Measurements from ENCODE around the gene FGF12.
"Not testable (repeated sequence)": the region's sequence is repeated elsewhere in the genome, so short reads cannot be mapped to it uniquely, and the experiment has no call there.

The FGF12 gene

GRCh38 chr3:192727032-192727847, at the start of gene FGF12:
TSS of gene FGF12 (minus strand) at chr3:192727541.
- Histone ChIP-seq H3K4me1 (ENCODE audit: control insufficient read depth, insufficient read depth, low read length) (no peaks in the 10 kb centered on the region), H3K9ac (ENCODE audit: low read depth, low read length) (no peak within 1 kb of the TSS), H3K36me3 (ENCODE audit: control insufficient read depth, insufficient read depth, low read length) (no peaks in the 10 kb centered on the region), H3K4me3 (ENCODE audit: low read depth, low read length) (peak within 1 kb of the TSS; percentile 74), H3K27me3 (ENCODE audit: control insufficient read depth, insufficient read depth, low read length) (no peaks in the 10 kb centered on the region), H3K9me3 (ENCODE audit: control insufficient read depth, insufficient read depth, low read length) (no peaks in the 10 kb centered on the region)

- H3K9ac ChIP-seq (ENCODE audit: low read depth, low read length); H3K4me1 ChIP-seq (ENCODE audit: control insufficient read depth, insufficient read depth, low read length); H3K4me3 ChIP-seq (ENCODE audit: low read depth, low read length); H3K9me3 ChIP-seq (ENCODE audit: control insufficient read depth, insufficient read depth, low read length); H3K36me3 ChIP-seq (ENCODE audit: control insufficient read depth, insufficient read depth, low read length); H3K27me3 ChIP-seq (ENCODE audit: control insufficient read depth, insufficient read depth, low read length): not testable (repeated sequence)
Observed at GRCh38 chr3:192774341-192774740, 47.0 kb upstream of the FGF12 start.

- Histone ChIP-seq H3K9ac (ENCODE audit: low read depth, low read length) (no peak overlapping the region), H3K36me3 (ENCODE audit: control insufficient read depth, insufficient read depth, low read length) (no peaks in the 10 kb centered on the region), H3K4me3 (ENCODE audit: low read depth, low read length) (no peak overlapping the region), H3K27me3 (ENCODE audit: control insufficient read depth, insufficient read depth, low read length) (no peaks in the 10 kb centered on the region), H3K9me3 (ENCODE audit: control insufficient read depth, insufficient read depth, low read length) (no peaks in the 10 kb centered on the region), H3K4me1 (ENCODE audit: control insufficient read depth, insufficient read depth, low read length) (no peaks in the 10 kb centered on the region)
Observed at GRCh38 chr3:192772240-192772894, 45.0 kb upstream of the FGF12 start.

GRCh38 chr3:192758654-192759053, 31.3 kb upstream of the FGF12 start:
- Histone ChIP-seq H3K4me1 (ENCODE audit: control insufficient read depth, insufficient read depth, low read length) (no peaks in the 10 kb centered on the region), H3K36me3 (ENCODE audit: control insufficient read depth, insufficient read depth, low read length) (no peaks in the 10 kb centered on the region), H3K27me3 (ENCODE audit: control insufficient read depth, insufficient read depth, low read length) (no peaks in the 10 kb centered on the region), H3K4me3 (ENCODE audit: low read depth, low read length) (no peak overlapping the region), H3K9me3 (ENCODE audit: control insufficient read depth, insufficient read depth, low read length) (no peaks in the 10 kb centered on the region), H3K9ac (ENCODE audit: low read depth, low read length) (no peak overlapping the region)

GRCh38 chr3:192751148-192751547, 23.8 kb upstream of the FGF12 start:
- no peak overlapping the region for H3K4me3 ChIP-seq (ENCODE audit: low read depth, low read length)
- H3K36me3 ChIP-seq (ENCODE audit: control insufficient read depth, insufficient read depth, low read length): no peaks in the 10 kb centered on the region
- no peaks in the 10 kb centered on the region for H3K9me3 ChIP-seq (ENCODE audit: control insufficient read depth, insufficient read depth, low read length)
- H3K9ac ChIP-seq (ENCODE audit: low read depth, low read length): no peak overlapping the region
- no peaks in the 10 kb centered on the region for H3K27me3 ChIP-seq (ENCODE audit: control insufficient read depth, insufficient read depth, low read length)
- H3K4me1 ChIP-seq (ENCODE audit: control insufficient read depth, insufficient read depth, low read length): peaks cover 3% of the 10 kb centered on the region

GRCh38 chr3:192750201-192750600, 22.9 kb upstream of the FGF12 start:
- Histone ChIP-seq H3K36me3 (ENCODE audit: control insufficient read depth, insufficient read depth, low read length) (no peaks in the 10 kb centered on the region), H3K9me3 (ENCODE audit: control insufficient read depth, insufficient read depth, low read length) (no peaks in the 10 kb centered on the region), H3K27me3 (ENCODE audit: control insufficient read depth, insufficient read depth, low read length) (no peaks in the 10 kb centered on the region), H3K9ac (ENCODE audit: low read depth, low read length) (no peak overlapping the region), H3K4me1 (ENCODE audit: control insufficient read depth, insufficient read depth, low read length) (peaks cover 4% of the 10 kb centered on the region), H3K4me3 (ENCODE audit: low read depth, low read length) (no peak overlapping the region)

- Histone ChIP-seq H3K9me3 (ENCODE audit: control insufficient read depth, insufficient read depth, low read length) (no peaks in the 10 kb centered on the region), H3K27me3 (ENCODE audit: control insufficient read depth, insufficient read depth, low read length) (no peaks in the 10 kb centered on the region), H3K9ac (ENCODE audit: low read depth, low read length) (no peak overlapping the region), H3K4me3 (ENCODE audit: low read depth, low read length) (no peak overlapping the region), H3K4me1 (ENCODE audit: control insufficient read depth, insufficient read depth, low read length) (peaks cover 6% of the 10 kb centered on the region), H3K36me3 (ENCODE audit: control insufficient read depth, insufficient read depth, low read length) (no peaks in the 10 kb centered on the region)
Observed at GRCh38 chr3:192747746-192748145, 20.4 kb upstream of the FGF12 start.

- Histone ChIP-seq H3K4me3 (ENCODE audit: low read depth, low read length) (no peak overlapping the region), H3K9me3 (ENCODE audit: control insufficient read depth, insufficient read depth, low read length) (no peaks in the 10 kb centered on the region), H3K9ac (ENCODE audit: low read depth, low read length) (no peak overlapping the region), H3K4me1 (ENCODE audit: control insufficient read depth, insufficient read depth, low read length) (peaks cover 6% of the 10 kb centered on the region), H3K27me3 (ENCODE audit: control insufficient read depth, insufficient read depth, low read length) (no peaks in the 10 kb centered on the region), H3K36me3 (ENCODE audit: control insufficient read depth, insufficient read depth, low read length) (no peaks in the 10 kb centered on the region)
Observed at GRCh38 chr3:192747145-192747544, 19.8 kb upstream of the FGF12 start.

GRCh38 chr3:192745150-192745549, 17.8 kb upstream of the FGF12 start:
- H3K27me3 ChIP-seq (ENCODE audit: control insufficient read depth, insufficient read depth, low read length): no peaks in the 10 kb centered on the region
- H3K36me3 ChIP-seq (ENCODE audit: control insufficient read depth, insufficient read depth, low read length): no peaks in the 10 kb centered on the region
- peaks cover 3% of the 10 kb centered on the region for H3K4me1 ChIP-seq (ENCODE audit: control insufficient read depth, insufficient read depth, low read length)
- no peaks in the 10 kb centered on the region for H3K9me3 ChIP-seq (ENCODE audit: control insufficient read depth, insufficient read depth, low read length)
- no peak overlapping the region for H3K9ac ChIP-seq (ENCODE audit: low read depth, low read length)
- H3K4me3 ChIP-seq (ENCODE audit: low read depth, low read length): peak overlapping the region; percentile 37

GRCh38 chr3:192744604-192745003, 17.3 kb upstream of the FGF12 start:
- not testable (repeated sequence) for H3K27me3 ChIP-seq (ENCODE audit: control insufficient read depth, insufficient read depth, low read length); H3K4me1 ChIP-seq (ENCODE audit: control insufficient read depth, insufficient read depth, low read length); H3K4me3 ChIP-seq (ENCODE audit: low read depth, low read length); H3K9me3 ChIP-seq (ENCODE audit: control insufficient read depth, insufficient read depth, low read length); H3K9ac ChIP-seq (ENCODE audit: low read depth, low read length); H3K36me3 ChIP-seq (ENCODE audit: control insufficient read depth, insufficient read depth, low read length)

- no peaks in the 10 kb centered on the region for H3K9me3 ChIP-seq (ENCODE audit: control insufficient read depth, insufficient read depth, low read length)
- no peak overlapping the region for H3K9ac ChIP-seq (ENCODE audit: low read depth, low read length)
- no peaks in the 10 kb centered on the region for H3K4me1 ChIP-seq (ENCODE audit: control insufficient read depth, insufficient read depth, low read length)
- H3K4me3 ChIP-seq (ENCODE audit: low read depth, low read length): no peak overlapping the region
- H3K27me3 ChIP-seq (ENCODE audit: control insufficient read depth, insufficient read depth, low read length): no peaks in the 10 kb centered on the region
- no peaks in the 10 kb centered on the region for H3K36me3 ChIP-seq (ENCODE audit: control insufficient read depth, insufficient read depth, low read length)
Observed at GRCh38 chr3:192737506-192737905, 10.2 kb upstream of the FGF12 start.

- H3K9me3 ChIP-seq (ENCODE audit: control insufficient read depth, insufficient read depth, low read length): no peaks in the 10 kb centered on the region
- H3K4me1 ChIP-seq (ENCODE audit: control insufficient read depth, insufficient read depth, low read length): no peaks in the 10 kb centered on the region
- H3K27me3 ChIP-seq (ENCODE audit: control insufficient read depth, insufficient read depth, low read length): no peaks in the 10 kb centered on the region
- H3K9ac ChIP-seq (ENCODE audit: low read depth, low read length): no peak overlapping the region
- H3K4me3 ChIP-seq (ENCODE audit: low read depth, low read length): no peak overlapping the region
- no peaks in the 10 kb centered on the region for H3K36me3 ChIP-seq (ENCODE audit: control insufficient read depth, insufficient read depth, low read length)
Observed at GRCh38 chr3:192731233-192731632, 3.9 kb upstream of the FGF12 start.
